DOHH2 (cell line): Measurements from ENCODE around the gene CORO2B.

Experiments used
- H3F3A ChIP-seq: fragments of 200-600 bp; sonication (generic), shearing (Covaris generic); 2 replicates; pipeline ENCODE4 v1.6.0; 2016; ENCODE audit warnings: antibody characterized with exemption, mild to moderate bottlenecking; ENCODE audit not compliant: control insufficient read depth, insufficient read depth
- H3K27ac ChIP-seq: fragments of 200-600 bp; sonication (generic); 2 replicates; pipeline ENCODE4 v1.5.1; 2014; ENCODE audit warnings: low read depth, mild to moderate bottlenecking, low read length, moderate library complexity
- H3K27me3 ChIP-seq: fragments of 200-600 bp; sonication (generic); 2 replicates; pipeline ENCODE4 v1.6.1; 2014; ENCODE audit warnings: mild to moderate bottlenecking, low read length, mixed read lengths; ENCODE audit not compliant: control insufficient read depth
- H3K36me3 ChIP-seq: fragments of 200-600 bp; sonication (generic); 2 replicates; pipeline ENCODE4 v1.6.1; 2014; ENCODE audit warnings: mild to moderate bottlenecking, low read length, moderate library complexity, mixed read lengths; ENCODE audit not compliant: control insufficient read depth
- H3K4me1 ChIP-seq: fragments of 200-600 bp; sonication (generic); 2 replicates; pipeline ENCODE4 v1.6.1; 2014; ENCODE audit warnings: mild to moderate bottlenecking, low read length, mixed read lengths; ENCODE audit not compliant: control insufficient read depth
- H3K4me2 ChIP-seq: fragments of 200-600 bp; sonication (generic); 2 replicates; pipeline ENCODE4 v1.6.0; 2014; ENCODE audit warnings: mild to moderate bottlenecking, low read length, moderate library complexity
- H3K4me3 ChIP-seq: fragments of 200-600 bp; sonication (generic); 2 replicates; pipeline ENCODE4 v1.5.1; 2014; ENCODE audit warnings: mild to moderate bottlenecking, low read length, mixed read lengths
- H3K79me2 ChIP-seq: fragments of 200-600 bp; sonication (generic); 2 replicates; pipeline ENCODE4 v1.6.1; 2014; ENCODE audit warnings: mild to moderate bottlenecking, low read length, mixed read lengths; ENCODE audit not compliant: control insufficient read depth
- H3K9me2 ChIP-seq: fragments of 200-600 bp; sonication (generic); replicated peaks from 2 replicates; pipeline ENCODE4 v1.6.1; 2014; ENCODE audit warnings: mild to moderate bottlenecking, low read length, mixed read lengths; ENCODE audit not compliant: control insufficient read depth
- H3K9me3 ChIP-seq: fragments of 200-600 bp; sonication (generic); 2 replicates; pipeline ENCODE4 v1.6.1; 2014; ENCODE audit warnings: antibody characterized with exemption, low read length, mixed read lengths; ENCODE audit not compliant: control insufficient read depth, insufficient read depth
- H4K20me1 ChIP-seq: fragments of 200-600 bp; sonication (generic); 2 replicates; pipeline ENCODE4 v1.6.0; 2014; ENCODE audit warnings: low read depth, mild to moderate bottlenecking, antibody characterized with exemption, low read length, moderate library complexity; ENCODE audit not compliant: control insufficient read depth, insufficient read depth
- CTCF ChIP-seq: fragments of 200-600 bp; sonication (generic); IDR thresholded peaks from one replicate; pipeline ENCODE4 v1.5.1; 2014; ENCODE audit warnings: antibody characterized with exemption, mild to moderate bottlenecking, low read depth, low read length; ENCODE audit not compliant: poor library complexity, severe bottlenecking
- EZH2phosphoT487 ChIP-seq: fragments of 200-600 bp; sonication (generic); IDR thresholded peaks from 2 replicates; pipeline ENCODE4 v1.6.1; 2017; ENCODE audit warnings: borderline replicate concordance, mild to moderate bottlenecking, antibody characterized with exemption, low read length, moderate library complexity, mixed read lengths

CORO2B gene

GRCh38 chr15:68694111-68694510 lies 115.3 kb downstream of the CORO2B start:
- no peak overlapping the region for H3K4me2 ChIP-seq
- H3K9me3 ChIP-seq = no peaks in the 10 kb centered on the region
- no peaks in the 10 kb centered on the region; the same call in 1 of the 2 replicates for H4K20me1 ChIP-seq
- H3K27me3 ChIP-seq = no peaks in the 10 kb centered on the region; the same call in 1 of the 2 replicates
- no peaks in the 10 kb centered on the region for H3K36me3 ChIP-seq
- H3F3A ChIP-seq = no peaks in the 10 kb centered on the region
- H3K79me2 ChIP-seq = no peaks in the 10 kb centered on the region
- H3K27ac ChIP-seq = no peak overlapping the region
- H3K9me2 ChIP-seq = no peaks in the 10 kb centered on the region
- TF ChIP-seq EZH2phosphoT487 (no peak), CTCF (no peak)
- H3K4me3 ChIP-seq = no peak overlapping the region
- H3K4me1 ChIP-seq = no peaks in the 10 kb centered on the region

DNA sequence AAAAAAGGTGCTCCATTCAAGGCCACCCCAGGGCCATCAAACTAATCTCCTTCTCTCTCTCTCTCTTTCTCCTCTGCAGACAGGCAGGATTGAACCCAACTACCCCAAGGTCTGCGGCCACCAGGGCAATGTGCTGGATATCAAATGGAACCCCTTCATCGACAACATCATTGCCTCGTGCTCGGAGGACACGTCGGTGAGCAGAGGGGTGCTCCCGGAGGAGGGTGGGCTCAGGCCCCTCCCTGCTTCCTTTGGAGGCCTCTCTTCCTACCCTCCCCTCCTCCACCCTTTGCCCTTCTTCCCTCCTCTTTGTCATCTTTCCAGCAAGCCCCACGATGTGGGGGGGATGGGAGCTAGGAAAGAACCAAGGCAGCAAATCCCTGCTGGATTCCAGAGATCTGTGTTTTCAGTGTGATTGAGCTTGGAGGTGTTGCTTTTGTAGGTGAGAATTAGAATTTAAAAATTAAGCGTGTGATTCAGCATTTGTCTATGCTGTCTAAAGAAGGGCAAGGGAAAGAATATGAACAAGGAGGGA lies 116.3 kb downstream of the CORO2B start:
- TF ChIP-seq EZH2phosphoT487 = no peak
- TF ChIP-seq CTCF = no peak
- no peaks in the 10 kb centered on the region for H3K4me1 ChIP-seq
- H3K4me3 ChIP-seq = no peak overlapping the region
- H4K20me1 ChIP-seq = no peaks in the 10 kb centered on the region; the same call in 1 of the 2 replicates
- no peaks in the 10 kb centered on the region for H3K9me2 ChIP-seq
- no peaks in the 10 kb centered on the region for H3F3A ChIP-seq
- H3K4me2 ChIP-seq = no peak overlapping the region
- no peaks in the 10 kb centered on the region for H3K79me2 ChIP-seq
- H3K9me3 ChIP-seq = no peaks in the 10 kb centered on the region
- no peak overlapping the region for H3K27ac ChIP-seq
- H3K27me3 ChIP-seq = no peaks in the 10 kb centered on the region; the same call in 1 of the 2 replicates
- H3K36me3 ChIP-seq = no peaks in the 10 kb centered on the region

DNA sequence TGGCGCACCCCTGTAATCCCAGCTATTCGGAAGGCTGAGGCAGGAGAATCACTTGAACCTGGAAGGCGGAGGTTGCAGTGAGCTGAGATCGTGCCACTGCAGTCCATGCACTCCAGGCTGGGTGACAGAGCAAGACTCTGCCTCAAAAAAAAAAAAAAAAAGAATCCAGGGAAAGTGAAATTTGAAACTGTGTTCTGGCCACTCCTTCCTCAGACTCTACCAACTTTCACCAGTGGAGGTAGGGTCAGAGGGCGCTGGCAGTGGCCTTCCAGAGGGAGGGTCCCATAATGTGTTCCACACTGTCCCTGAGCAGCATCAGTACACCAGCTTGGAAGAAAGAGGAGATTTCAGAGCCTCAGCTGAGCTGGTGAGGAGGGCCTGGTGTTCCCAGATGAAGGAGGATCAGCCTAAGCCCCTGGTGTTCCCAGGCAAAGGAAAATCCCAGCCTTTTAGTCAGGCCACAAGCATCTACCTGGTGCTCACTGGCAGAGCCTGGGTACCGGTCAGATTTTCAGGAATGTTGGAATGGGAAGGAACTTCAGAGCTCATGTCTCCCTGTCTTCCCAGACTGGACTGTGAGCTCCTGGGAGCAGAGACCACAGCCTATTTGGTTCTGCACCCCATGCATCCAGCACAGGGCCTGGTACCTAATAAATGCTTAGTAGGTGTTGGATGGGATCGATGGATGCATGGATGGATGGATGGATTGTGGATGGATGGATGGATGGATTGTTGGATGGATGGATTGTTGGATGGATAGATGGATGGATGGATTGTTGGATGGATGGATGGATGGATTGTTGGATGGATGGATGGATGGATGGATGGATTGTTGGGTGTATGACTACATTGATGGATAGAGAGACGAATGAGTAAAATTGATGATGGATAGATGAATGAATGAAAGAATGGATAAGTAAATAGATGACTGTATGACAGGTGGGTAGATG lies 117.9 kb downstream of the CORO2B start:
- Histone ChIP-seq H3K27ac (no peak overlapping the region), H3K4me3 (no peak overlapping the region), H4K20me1 (no peaks in the 10 kb centered on the region; the same call in 1 of the 2 replicates), H3K9me3 (no peaks in the 10 kb centered on the region), H3K36me3 (no peaks in the 10 kb centered on the region), H3K9me2 (no peaks in the 10 kb centered on the region), H3K4me2 (no peak overlapping the region), H3K4me1 (no peaks in the 10 kb centered on the region), H3K79me2 (no peaks in the 10 kb centered on the region), H3F3A (no peaks in the 10 kb centered on the region), H3K27me3 (no peaks in the 10 kb centered on the region)
- TF ChIP-seq EZH2phosphoT487 (no peak), CTCF (no peak)
